GM18499 (cell line): Measurements from ENCODE around the gene DOCK11.
"Not testable (repeated sequence)": the region's sequence is repeated elsewhere in the genome, so short reads cannot be mapped to it uniquely, and the experiment has no call there.

Experiments used
- ATAC-seq: cut with Tn5 transposase; IDR thresholded peaks from one replicate; pipeline ENCODE4 v1.9.1; 2021; ENCODE audit warnings: moderate number of reproducible peaks; ENCODE audit not compliant: insufficient read depth, unreplicated experiment

DOCK11 gene

GRCh38 chrX:118495061-118495921 lies at the start of gene DOCK11:
Gene DOCK11, plus strand, starts transcription at chrX:118495815. Its CDS starts 157 bp downstream, at chrX:118495972.
- no peak for ATAC-seq

- no peak for ATAC-seq
These were observed 47.3 kb upstream of the DOCK11 start for GRCh38 chrX:118448273-118448783.

GRCh38 chrX:118455013-118455412 lies 40.6 kb upstream of the DOCK11 start:
- no peak for ATAC-seq

GRCh38 chrX:118459494-118459893 lies 36.1 kb upstream of the DOCK11 start:
- ATAC-seq: no peak

- no peak for ATAC-seq
These were observed 31.1 kb upstream of the DOCK11 start for GRCh38 chrX:118464501-118464900.

- ATAC-seq: no peak
These were observed 27.5 kb upstream of the DOCK11 start for GRCh38 chrX:118468122-118468521.

- ATAC-seq: not testable (repeated sequence)
These were observed 24.8 kb upstream of the DOCK11 start for GRCh38 chrX:118470721-118471347.

GRCh38 chrX:118474586-118474985 lies 21.0 kb upstream of the DOCK11 start:
- no peak for ATAC-seq

GRCh38 chrX:118475903-118476302 lies 19.7 kb upstream of the DOCK11 start:
- ATAC-seq: no peak

- no peak for ATAC-seq
These were observed 15.4 kb upstream of the DOCK11 start for GRCh38 chrX:118480172-118480571.

GRCh38 chrX:118482384-118482783 lies 13.2 kb upstream of the DOCK11 start:
- ATAC-seq: not testable (repeated sequence)

GRCh38 chrX:118484216-118484903 lies 11.3 kb upstream of the DOCK11 start:
- no peak for ATAC-seq

GRCh38 chrX:118486693-118487092 lies 8.9 kb upstream of the DOCK11 start:
- ATAC-seq: not testable (repeated sequence)

- no peak for ATAC-seq
These were observed 2.6 kb upstream of the DOCK11 start for GRCh38 chrX:118493016-118493415.

- ATAC-seq: no peak
These were observed 1.8 kb upstream of the DOCK11 start for GRCh38 chrX:118493653-118494297.

GRCh38 chrX:118495958-118496762 lies 545 bp downstream of the DOCK11 start:
- ATAC-seq: peak; percentile 41

GRCh38 chrX:118496763-118497079 lies 1.1 kb downstream of the DOCK11 start:
- no peak for ATAC-seq

- ATAC-seq: no peak
These were observed 1.7 kb downstream of the DOCK11 start for GRCh38 chrX:118497180-118497818.

GRCh38 chrX:118498351-118498750 lies 2.7 kb downstream of the DOCK11 start:
- no peak for ATAC-seq
